ENCODE data around the gene SLC4A1AP.

- TF ChIP-seq CTCF (IDR thresholded peaks at IDR 0.05; ENCODE audit: low read depth, low read length) (no peak), POLR2A (IDR thresholded peaks at IDR 0.05; ENCODE audit: extremely low read depth, insufficient read length) (no peak), MAX (IDR thresholded peaks at IDR 0.05; ENCODE audit: low read depth, low read length) (no peak)
These were observed 53.5 kb downstream of the SLC4A1AP start for GRCh38 chr2:27717070-27717795.

Data from NB4 (cell line).